Endothelial cell of umbilical vein (primary cell): ENCODE measurements around the gene CTXN2. TPM values are rescaled to one million over a fixed set of nuclear protein-coding genes. Genes with fewer than 3 reads are reported as not detected.

ENCODE experiments used
- BruUV-seq: library from RNA; stranded (reverse); fragments of 400-500 nt; replicated peaks from 2 replicates; lab custom pipeline; 2021; lab: Mats Ljungman, UMichigan
- CTCF ChIA-PET: fragments of 300-600, 350-600 bp; sonication (Branson Sonifier 250); formaldehyde crosslinking; loops from one replicate; lab custom pipeline; 2021; ENCODE audit warnings: antibody characterized with exemption, inconsistent platforms; lab: Charles Lee
- POLR2A ChIA-PET: fragments of 300-600, 350-600 bp; sonication (Branson Sonifier 250); formaldehyde crosslinking; loops from one replicate; lab custom pipeline; 2021; ENCODE audit warnings: antibody characterized with exemption, inconsistent platforms; lab: Charles Lee
- DNase-seq: peaks from one replicate; pipeline ENCODE4 v3.0.0-alpha.2; 2011; ENCODE audit warnings: low read depth, low spot score
- FAIRE-seq: peaks from 2 replicates; lab custom pipeline; 2011; peaks lifted over from hg19 to GRCh38; lab: Jason Lieb, UNC
- H2AFZ ChIP-seq: 2 replicates; pipeline ENCODE4 v1.6.0; 2012; ENCODE audit warnings: low read depth, low read length, control low read depth, inconsistent platforms
- H3K27ac ChIP-seq: 2 replicates; pipeline ENCODE4 v1.5.1; 2011; ENCODE audit warnings: low read depth, mild to moderate bottlenecking, control low read depth, low read length, moderate library complexity; ENCODE audit not compliant: insufficient read depth
- H3K27me3 ChIP-seq, 2 experiments: 2 replicates each; pipeline versions ENCODE4 v1.6.0 to v1.6.1; 2011; ENCODE audit warnings: low read length in 2 of 2, mixed read lengths in 1 of 2; ENCODE audit not compliant: control insufficient read depth in 2 of 2, insufficient read depth in 2 of 2
- H3K36me3 ChIP-seq, 2 experiments: 2 replicates in 1 of 2; 3 replicates in 1 of 2; pipeline ENCODE4 v1.5.1; 2011; ENCODE audit warnings: low read length in 2 of 2, mild to moderate bottlenecking in 1 of 2, moderate library complexity in 1 of 2; ENCODE audit not compliant: control insufficient read depth in 2 of 2, insufficient read depth in 2 of 2; ENCODE audit errors: extremely low read depth in 1 of 2
- H3K4me1 ChIP-seq: 3 replicates; pipeline ENCODE4 v1.5.1; 2011; ENCODE audit warnings: mild to moderate bottlenecking, low read length; ENCODE audit not compliant: control insufficient read depth, insufficient read depth; ENCODE audit errors: extremely low read depth
- H3K4me2 ChIP-seq: 2 replicates; pipeline ENCODE4 v1.6.1; 2011; ENCODE audit warnings: low read length, control low read depth, mixed read lengths; ENCODE audit not compliant: insufficient read depth
- H3K4me3 ChIP-seq, 3 experiments: fragments of 200-600 bp in 1 of 3; sonication (generic), shearing (Covaris generic) in 1 of 3; replicated peaks in 1 of 3; 2 replicates each; pipeline ENCODE4 v1.5.1; 2011 to 2016; ENCODE audit warnings: control low read depth in 3 of 3, low read length in 3 of 3, mild to moderate bottlenecking in 2 of 3, inconsistent platforms in 1 of 3, low read depth in 1 of 3, moderate library complexity in 1 of 3; ENCODE audit not compliant: insufficient read depth in 1 of 3
- H3K79me2 ChIP-seq: 2 replicates; pipeline ENCODE4 v1.6.0; 2012; ENCODE audit warnings: low read length, inconsistent platforms; ENCODE audit not compliant: control insufficient read depth, insufficient read depth
- H3K9ac ChIP-seq: replicated peaks from 2 replicates; pipeline ENCODE3; 2011; ENCODE audit warnings: low read length, control low read depth; ENCODE audit not compliant: insufficient read depth; ENCODE audit errors: extremely low read depth
- H3K9me1 ChIP-seq: replicated peaks from 3 replicates; pipeline ENCODE4 v1.6.0; 2011; ENCODE audit warnings: mild to moderate bottlenecking, low read length; ENCODE audit not compliant: control insufficient read depth, insufficient read depth; ENCODE audit errors: extremely low read depth
- H3K9me3 ChIP-seq: replicated peaks from 2 replicates; pipeline ENCODE4 v1.5.1; 2012; ENCODE audit warnings: low read length, inconsistent platforms; ENCODE audit not compliant: control insufficient read depth, insufficient read depth
- H4K20me1 ChIP-seq: replicated peaks from 2 replicates; pipeline ENCODE3; 2011; ENCODE audit warnings: mild to moderate bottlenecking, low read length; ENCODE audit not compliant: control insufficient read depth, insufficient read depth; ENCODE audit errors: extremely low read depth
- EZH2 ChIP-seq: IDR thresholded peaks from 2 replicates; pipeline ENCODE4 v1.6.1; 2012; ENCODE audit warnings: borderline replicate concordance, low read depth, mild to moderate bottlenecking, moderate library complexity, low read length, inconsistent platforms; ENCODE audit not compliant: severe bottlenecking
- FOS ChIP-seq: IDR thresholded peaks from 2 replicates; pipeline ENCODE4 v1.6.1; 2011; ENCODE audit warnings: mild to moderate bottlenecking, low read length, moderate library complexity, borderline replicate concordance; ENCODE audit not compliant: insufficient read depth
- GATA2 ChIP-seq: IDR thresholded peaks from 2 replicates; pipeline ENCODE4 v1.7.0; 2011; ENCODE audit warnings: low read depth, mild to moderate bottlenecking, moderate library complexity, mixed read lengths, low read length; ENCODE audit not compliant: insufficient read length, insufficient read depth
- JUN ChIP-seq: IDR thresholded peaks from 2 replicates; pipeline ENCODE4 v1.6.1; 2011; ENCODE audit warnings: borderline replicate concordance, low read depth; ENCODE audit not compliant: insufficient read length, insufficient read depth
- MYC ChIP-seq: IDR thresholded peaks from one replicate; pipeline ENCODE4 v1.6.1; 2011; ENCODE audit warnings: mild to moderate bottlenecking, low read depth, low read length
- POLR2A ChIP-seq: IDR thresholded peaks from 2 replicates; pipeline ENCODE4 v1.6.1; 2012; ENCODE audit warnings: low read depth, mild to moderate bottlenecking, control low read depth, low read length
- POLR2AphosphoS5 ChIP-seq: IDR thresholded peaks from 2 replicates; pipeline ENCODE4 v1.6.1; 2012; ENCODE audit warnings: low read depth, mild to moderate bottlenecking, control low read depth, low read length, moderate library complexity; ENCODE audit not compliant: insufficient read depth
- dilution Hi-C: fragments of 300-500 bp; cut with MboI; formaldehyde crosslinking; loops from one replicate; pipeline ENCODE4 v1.15.0; 2019; ENCODE audit warnings: low sequenced_read_pairs; ENCODE audit not compliant: extremely low pct_ligation_motif_present
- intact Hi-C: fragments of 100-400 bp; cut with micrococcal nuclease; formaldehyde crosslinking; loops from one replicate; pipeline ENCODE4 v1.10.0; 2022
- polyA plus RNA-seq, 4 experiments: library from polyadenylated mRNA; depleted of rRNA in 3 of 4; stranded (reverse) in 3 of 4; unstranded in 1 of 4; fragments of >200 nt; gene quantifications; 2 replicates each; pipeline versions ENCODE4 v1.2.1 to v1.2.3, GENCODE V29; 2011 to 2012; ENCODE audit warnings: missing spikeins in 1 of 4
- total RNA-seq: library from RNA; stranded (reverse); gene quantifications from 2 replicates; pipeline ENCODE4 v1.2.3, GENCODE V29; 2021
- TF ChIP-seq, protein P1 (sequence below), 2 donors: IDR thresholded peaks; 1 replicate in 1 of 2; 2 replicates in 1 of 2; pipeline ENCODE4 v1.5.1; 2011; ENCODE audit warnings: low read length in 2 of 2, mild to moderate bottlenecking in 2 of 2, moderate library complexity in 2 of 2, control low read depth in 1 of 2, inconsistent platforms in 1 of 2, low read depth in 1 of 2; ENCODE audit not compliant: insufficient read depth in 1 of 2; ENCODE audit errors: extremely low read depth in 1 of 2
- TF ChIP-seq, protein P2 (sequence below): IDR thresholded peaks from 2 replicates; pipeline ENCODE4 v1.6.1; 2011; ENCODE audit not compliant: insufficient read depth, insufficient read length

CTXN2 gene
- total and polyA plus RNA-seq, 2 donors (not counting 3 experiments of a cell fraction or from before 2014, with no cell fraction given): 0.01 TPM; not detected in 1

DNA sequence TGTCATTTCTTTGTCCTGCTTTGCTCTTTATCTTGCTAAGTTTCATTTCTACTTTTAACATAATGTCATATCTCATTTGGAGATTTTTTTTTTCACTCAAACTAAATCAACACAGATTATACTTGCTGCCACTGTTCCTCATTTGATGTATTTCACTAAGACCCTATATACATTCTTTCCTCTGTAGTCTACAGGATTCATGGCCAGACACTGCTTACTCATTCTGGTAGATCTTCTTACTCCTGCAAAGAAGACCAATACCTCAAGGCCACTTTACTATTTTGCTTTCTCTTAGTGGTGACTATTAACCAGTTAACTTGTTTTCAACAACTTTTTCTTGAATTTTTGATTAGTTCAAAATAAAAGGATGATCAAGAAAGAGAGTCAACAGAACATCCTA lies 44.1 kb upstream of the CTXN2 start:
- CTCF ChIA-PET: interaction anchor here (1.5 kb wide), 1 partner anchor 13 kb away, joined by 3 read pairs; no protein-coding TSS in a partner anchor
- no peak overlapping the region for H2AFZ ChIP-seq
- intact Hi-C loops: no loop called here

More for the DNA sequence above, 44.1 kb upstream of the CTXN2 start:
- no peak for DNase-seq
- Histone ChIP-seq H3K27me3 (no peaks in the 10 kb centered on the region), H3K9me1 (no peaks in the 10 kb centered on the region), H3K9ac (no peak overlapping the region), H4K20me1 (no peaks in the 10 kb centered on the region), H3K9me3 (no peaks in the 10 kb centered on the region), H3K27ac (no peak overlapping the region), H3K4me1 (peaks cover 43% of the 10 kb centered on the region), H3K36me3 (peaks cover 0 to 12% of the 10 kb centered on the region in 2 experiments), H3K4me3 (no peak overlapping the region), H3K4me2 (no peak overlapping the region), H3K79me2 (no peaks in the 10 kb centered on the region)
- TF ChIP-seq GATA2 (no peak), JUN (no peak), POLR2A (no peak), EZH2 (no peak), MYC (no peak), POLR2AphosphoS5 (no peak), FOS (no peak)
- TF ChIP-seq, protein P1, sequence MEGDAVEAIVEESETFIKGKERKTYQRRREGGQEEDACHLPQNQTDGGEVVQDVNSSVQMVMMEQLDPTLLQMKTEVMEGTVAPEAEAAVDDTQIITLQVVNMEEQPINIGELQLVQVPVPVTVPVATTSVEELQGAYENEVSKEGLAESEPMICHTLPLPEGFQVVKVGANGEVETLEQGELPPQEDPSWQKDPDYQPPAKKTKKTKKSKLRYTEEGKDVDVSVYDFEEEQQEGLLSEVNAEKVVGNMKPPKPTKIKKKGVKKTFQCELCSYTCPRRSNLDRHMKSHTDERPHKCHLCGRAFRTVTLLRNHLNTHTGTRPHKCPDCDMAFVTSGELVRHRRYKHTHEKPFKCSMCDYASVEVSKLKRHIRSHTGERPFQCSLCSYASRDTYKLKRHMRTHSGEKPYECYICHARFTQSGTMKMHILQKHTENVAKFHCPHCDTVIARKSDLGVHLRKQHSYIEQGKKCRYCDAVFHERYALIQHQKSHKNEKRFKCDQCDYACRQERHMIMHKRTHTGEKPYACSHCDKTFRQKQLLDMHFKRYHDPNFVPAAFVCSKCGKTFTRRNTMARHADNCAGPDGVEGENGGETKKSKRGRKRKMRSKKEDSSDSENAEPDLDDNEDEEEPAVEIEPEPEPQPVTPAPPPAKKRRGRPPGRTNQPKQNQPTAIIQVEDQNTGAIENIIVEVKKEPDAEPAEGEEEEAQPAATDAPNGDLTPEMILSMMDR (IDR thresholded peaks at IDR 0.05; ENCODE audit: extremely low read depth in 1 of 2, insufficient read depth in 1 of 2, low read depth in 1 of 2, low read length in 2 of 2): no peak
- TF ChIP-seq, protein P2, sequence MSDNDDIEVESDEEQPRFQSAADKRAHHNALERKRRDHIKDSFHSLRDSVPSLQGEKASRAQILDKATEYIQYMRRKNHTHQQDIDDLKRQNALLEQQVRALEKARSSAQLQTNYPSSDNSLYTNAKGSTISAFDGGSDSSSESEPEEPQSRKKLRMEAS: no peak
- no peak for FAIRE-seq
- POLR2A ChIA-PET: no interaction called here
- dilution Hi-C loops: no loop called here
- no TSS peak for BruUV-seq
